B cell (primary cell): ENCODE results near the gene SEPTIN11. TPM values are rescaled to one million over a fixed set of nuclear protein-coding genes. Genes with fewer than 3 reads are reported as not detected.

ENCODE experiments used
- ATAC-seq: fragments of 200-7000 bp; cut with Tn5 transposase; one replicate; pipeline ENCODE4 v1.10.0; 2021; ENCODE audit warnings: low read depth, mild to moderate bottlenecking, moderate number of reproducible peaks, moderate library complexity
- CTCF ChIA-PET: fragments of 350-600 bp; sonication (Branson Sonifier 250); formaldehyde crosslinking; loops from one replicate; lab custom pipeline; 2021; ENCODE audit warnings: antibody characterized with exemption, inconsistent platforms; lab: Charles Lee
- POLR2A ChIA-PET: fragments of 350-600 bp; sonication (Branson Sonifier 250); formaldehyde crosslinking; loops from one replicate; lab custom pipeline; 2021; ENCODE audit warnings: antibody characterized with exemption; lab: Charles Lee
- DNase-seq: peaks from one replicate; pipeline ENCODE4 v3.0.0; 2013
- H2AFZ ChIP-seq: 2 replicates; pipeline ENCODE4 v1.6.1; 2012; ENCODE audit warnings: mild to moderate bottlenecking, low read depth, low read length; ENCODE audit not compliant: insufficient read depth, poor library complexity, severe bottlenecking
- H3K27ac ChIP-seq, 2 donors: 1 replicate in 1 of 2; 2 replicates in 1 of 2; pipeline ENCODE4 v1.5.1; 2012 to 2013; ENCODE audit warnings: low read length in 2 of 2, mild to moderate bottlenecking in 2 of 2, moderate library complexity in 1 of 2
- H3K27me3 ChIP-seq, 4 experiments: fragments of 200-600 bp in 1 of 4; sonication (generic) in 1 of 4; replicated peaks in 1 of 4; 1 replicate in 2 of 4; 2 replicates in 2 of 4; pipeline versions ENCODE4 v1.6.1 to v1.7.0; 2013 to 2016; ENCODE audit warnings: low read length in 3 of 4, mild to moderate bottlenecking in 2 of 4, mixed read lengths in 1 of 4, moderate library complexity in 1 of 4; ENCODE audit not compliant: insufficient read depth in 4 of 4, control insufficient read depth in 3 of 4; ENCODE audit errors: control extremely low read depth in 1 of 4
- H3K36me3 ChIP-seq, 2 experiments: replicated peaks in 1 of 2; 1 replicate in 1 of 2; 2 replicates in 1 of 2; pipeline versions ENCODE4 v1.6.1 to v1.7.1; 2013; ENCODE audit warnings: low read length in 1 of 2; ENCODE audit not compliant: insufficient read depth in 2 of 2, control insufficient read depth in 1 of 2; ENCODE audit errors: control extremely low read depth in 1 of 2, extremely low read depth in 1 of 2
- H3K4me1 ChIP-seq, 2 donors: fragments of 200-600 bp in 1 of 2; sonication (generic) in 1 of 2; 1 replicate in 1 of 2; 2 replicates in 1 of 2; pipeline versions ENCODE4 v1.5.1 to v1.6.1; 2013 to 2017; ENCODE audit warnings: low read length in 2 of 2; ENCODE audit not compliant: control insufficient read depth in 2 of 2, insufficient read depth in 2 of 2
- H3K4me2 ChIP-seq: replicated peaks from 2 replicates; pipeline ENCODE3; 2012; ENCODE audit warnings: mild to moderate bottlenecking, low read depth, low read length; ENCODE audit not compliant: poor library complexity, severe bottlenecking
- H3K4me3 ChIP-seq, 5 experiments: fragments of 200-600 bp in 1 of 5; sonication (generic) in 1 of 5; 1 replicate in 3 of 5; 2 replicates in 2 of 5; pipeline versions ENCODE4 v1.5.1 to v1.7.0; 2011 to 2016; ENCODE audit warnings: low read length in 4 of 5, mild to moderate bottlenecking in 4 of 5, low read depth in 2 of 5, control low read depth in 1 of 5, moderate library complexity in 1 of 5; ENCODE audit not compliant: insufficient read depth in 1 of 5; ENCODE audit errors: control extremely low read depth in 1 of 5, extremely low read depth in 1 of 5
- H3K79me2 ChIP-seq: fragments of 200-600 bp; sonication (generic); one replicate; pipeline ENCODE4 v1.6.0; 2016; ENCODE audit warnings: low read length; ENCODE audit not compliant: control insufficient read depth, insufficient read depth
- H3K9ac ChIP-seq: fragments of 200-600 bp; sonication (generic); 2 replicates; pipeline ENCODE4 v1.6.1; 2017; ENCODE audit warnings: mild to moderate bottlenecking, low read length, moderate library complexity
- H3K9me3 ChIP-seq, 3 donors: one replicate each; pipeline versions ENCODE4 v1.6.1 to v1.7.1; 2013; ENCODE audit warnings: low read length in 2 of 3; ENCODE audit not compliant: control insufficient read depth in 2 of 3, insufficient read depth in 1 of 3; ENCODE audit errors: control extremely low read depth in 1 of 3
- H4K20me1 ChIP-seq: 2 replicates; pipeline ENCODE4 v1.6.0; 2012; ENCODE audit warnings: mild to moderate bottlenecking, low read length; ENCODE audit not compliant: insufficient read depth, control insufficient read depth, poor library complexity, severe bottlenecking
- H3K27ac Mint-ChIP-seq: one replicate; pipeline ENCODE4 v1.8.0; 2021; ENCODE audit warnings: mixed read lengths
- H3K27me3 Mint-ChIP-seq: one replicate; pipeline ENCODE4 v1.8.0; 2021; ENCODE audit warnings: mixed read lengths
- H3K4me1 Mint-ChIP-seq: one replicate; pipeline ENCODE4 v1.8.0; 2021; ENCODE audit warnings: mixed read lengths
- H3K4me3 Mint-ChIP-seq: one replicate; pipeline ENCODE4 v1.8.0; 2021; ENCODE audit warnings: mixed read lengths
- H3K9me3 Mint-ChIP-seq: one replicate; pipeline ENCODE4 v1.8.0; 2022; ENCODE audit warnings: mixed read lengths; ENCODE audit not compliant: insufficient read depth
- EZH2 ChIP-seq: IDR thresholded peaks from 2 replicates; pipeline ENCODE4 v1.6.1; 2012; ENCODE audit warnings: borderline replicate concordance, low read depth, mild to moderate bottlenecking, moderate library complexity, low read length; ENCODE audit not compliant: insufficient read depth, poor library complexity, severe bottlenecking
- WGBS: methylation state at CpG from one replicate; pipeline ENCODE4 v1.1.5; 2013; ENCODE audit warnings: missing lambda C conversion rate; ENCODE audit not compliant: insufficient coverage; 5-methylcytosine and 5-hydroxymethylcytosine counted together
- intact Hi-C: fragments of 100-400 bp; cut with micrococcal nuclease; formaldehyde crosslinking; loops from one replicate; pipeline ENCODE4 v1.10.0; 2022
- polyA plus RNA-seq: library from polyadenylated mRNA; depleted of rRNA; stranded (reverse); fragments of >200 nt; gene quantifications from 2 replicates; pipeline ENCODE4 v1.2.3, GENCODE V29; 2012
- total RNA-seq, 2 donors: library from RNA; stranded (reverse); fragments of 120-200 nt in 1 of 2; gene quantifications; 1 replicate in 1 of 2; 2 replicates in 1 of 2; pipeline versions ENCODE4 v1.2.3 to v1.2.4, GENCODE V29; 2013 to 2022
- TF ChIP-seq, protein P1 (sequence below): fragments of 200-600 bp; IDR thresholded peaks from one replicate; pipeline ENCODE4 v1.8.0; 2022; ENCODE audit warnings: antibody characterized with exemption, mild to moderate bottlenecking

Gene SEPTIN11
- total and polyA plus RNA-seq, 2 donors (not counting 1 experiment from before 2014, with no cell fraction given), result 3.5 to 22.7 TPM

- H3K36me3 ChIP-seq, result no peaks in the 10 kb centered on the region
- H3K27me3 ChIP-seq, result no peaks in the 10 kb centered on the region
- H3K4me1 Mint-ChIP-seq, result peaks cover 7% of the 10 kb centered on the region
- CTCF ChIA-PET, result no interaction called here
- no peak overlapping the region for H3K27ac Mint-ChIP-seq
- 96% methylated on average over 4 of the region's 7 CpGs for WGBS
- H3K4me3 ChIP-seq, result no peak overlapping the region
- H4K20me1 ChIP-seq, result no peaks in the 10 kb centered on the region
- H3K4me3 Mint-ChIP-seq, result no peak overlapping the region
- H3K79me2 ChIP-seq, result no peaks in the 10 kb centered on the region
- no peak for ATAC-seq
- TF ChIP-seq, protein P1, sequence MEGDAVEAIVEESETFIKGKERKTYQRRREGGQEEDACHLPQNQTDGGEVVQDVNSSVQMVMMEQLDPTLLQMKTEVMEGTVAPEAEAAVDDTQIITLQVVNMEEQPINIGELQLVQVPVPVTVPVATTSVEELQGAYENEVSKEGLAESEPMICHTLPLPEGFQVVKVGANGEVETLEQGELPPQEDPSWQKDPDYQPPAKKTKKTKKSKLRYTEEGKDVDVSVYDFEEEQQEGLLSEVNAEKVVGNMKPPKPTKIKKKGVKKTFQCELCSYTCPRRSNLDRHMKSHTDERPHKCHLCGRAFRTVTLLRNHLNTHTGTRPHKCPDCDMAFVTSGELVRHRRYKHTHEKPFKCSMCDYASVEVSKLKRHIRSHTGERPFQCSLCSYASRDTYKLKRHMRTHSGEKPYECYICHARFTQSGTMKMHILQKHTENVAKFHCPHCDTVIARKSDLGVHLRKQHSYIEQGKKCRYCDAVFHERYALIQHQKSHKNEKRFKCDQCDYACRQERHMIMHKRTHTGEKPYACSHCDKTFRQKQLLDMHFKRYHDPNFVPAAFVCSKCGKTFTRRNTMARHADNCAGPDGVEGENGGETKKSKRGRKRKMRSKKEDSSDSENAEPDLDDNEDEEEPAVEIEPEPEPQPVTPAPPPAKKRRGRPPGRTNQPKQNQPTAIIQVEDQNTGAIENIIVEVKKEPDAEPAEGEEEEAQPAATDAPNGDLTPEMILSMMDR, result no peak
- peaks cover 1% of the 10 kb centered on the region for H3K9me3 Mint-ChIP-seq
- H3K4me1 ChIP-seq, result peaks cover 0 to 5% of the 10 kb centered on the region in 2 donors
- intact Hi-C loops, result loop anchor here (5.0 kb wide), 1 partner anchor 478 kb away; no protein-coding TSS in a partner anchor
- peaks cover 0 to 1% (median 0%) of the 10 kb centered on the region in 3 donors for H3K9me3 ChIP-seq
- H3K27ac ChIP-seq, result no peak overlapping the region
- H3K4me2 ChIP-seq, result no peak overlapping the region
- POLR2A ChIA-PET, result no interaction called here
- no peak overlapping the region for H3K9ac ChIP-seq
- no peak for DNase-seq
- H3K27me3 Mint-ChIP-seq, result no peaks in the 10 kb centered on the region
- H2AFZ ChIP-seq, result no peak overlapping the region
Measured at GRCh38 chr4:76984788-76985211, 35.2 kb downstream of the SEPTIN11 start.

- intact Hi-C loops, result no loop called here
- peaks cover 0 to 5% of the 10 kb centered on the region in 2 donors for H3K4me1 ChIP-seq
- POLR2A ChIA-PET, result no interaction called here
Measured at GRCh38 chr4:76987153-76987591, 37.6 kb downstream of the SEPTIN11 start.

More at GRCh38 chr4:76987153-76987591, 37.6 kb downstream of the SEPTIN11 start:
- 75% methylated on average over 1 of the region's 5 CpGs for WGBS
- TF ChIP-seq EZH2, result no peak
- TF ChIP-seq, protein P1, result no peak
- no peak overlapping the region for H3K9ac ChIP-seq
- no peak overlapping the region for H3K4me3 ChIP-seq
- Mint-ChIP-seq H3K9me3 (peaks cover 5% of the 10 kb centered on the region), H3K27ac (no peak overlapping the region), H3K27me3 (no peaks in the 10 kb centered on the region), H3K4me3 (no peak overlapping the region), H3K4me1 (peaks cover 7% of the 10 kb centered on the region)
- ATAC-seq (no peak), DNase-seq (no peak)
- peaks cover 0 to 3% (median 0%) of the 10 kb centered on the region in 3 donors for H3K9me3 ChIP-seq
- H3K27me3 ChIP-seq, result no peaks in the 10 kb centered on the region
- no peaks in the 10 kb centered on the region for H3K36me3 ChIP-seq
- H3K27ac ChIP-seq, result no peak overlapping the region
- H4K20me1 ChIP-seq, result no peaks in the 10 kb centered on the region
- H2AFZ ChIP-seq, result no peak overlapping the region
- CTCF ChIA-PET, result no interaction called here
- no peak overlapping the region for H3K4me2 ChIP-seq
- no peaks in the 10 kb centered on the region for H3K79me2 ChIP-seq
